WTC11 (cell line): ENCODE measurements around the gene SND1.
A peak's percentile ranks its signal among the peaks of the same experiment; 100 is the strongest.
"Not testable (repeated sequence)": the region's sequence is repeated elsewhere in the genome, so short reads cannot be mapped to it uniquely, and the experiment has no call there.

Source experiments
- FOXJ3 ChIP-seq: sonication (generic); formaldehyde crosslinking; IDR thresholded peaks from 2 replicates; pipeline ENCODE4 v1.9.0; 2021; ENCODE audit warnings: missing genetic modification reagents, mild to moderate bottlenecking, borderline replicate concordance
- NR3C1 ChIP-seq: sonication (generic); formaldehyde crosslinking; conservative IDR thresholded peaks from 2 replicates; pipeline ENCODE4 v1.8.1; 2023; ENCODE audit warnings: low read depth, mild to moderate bottlenecking, missing genetic modification reagents
- SMAD4 ChIP-seq: sonication (generic); formaldehyde crosslinking; IDR thresholded peaks from 2 replicates; pipeline ENCODE4 v1.8.0; 2022; ENCODE audit warnings: mild to moderate bottlenecking, missing genetic modification reagents
- SP1 ChIP-seq: sonication (generic); formaldehyde crosslinking; conservative IDR thresholded peaks from 2 replicates; pipeline ENCODE4 v1.8.1; 2022; ENCODE audit warnings: missing genetic modification reagents
- ZNF121 ChIP-seq: sonication (generic); formaldehyde crosslinking; IDR thresholded peaks from 2 replicates; pipeline ENCODE4 v1.8.0; 2023; ENCODE audit warnings: missing genetic modification reagents
- ZNF317 ChIP-seq: sonication (generic); formaldehyde crosslinking; IDR thresholded peaks from 2 replicates; pipeline ENCODE4 v1.8.1; 2023; ENCODE audit warnings: low read depth, mild to moderate bottlenecking, moderate library complexity, missing genetic modification reagents, borderline replicate concordance
- TF ChIP-seq, protein P1 (sequence below): sonication (generic); formaldehyde crosslinking; IDR thresholded peaks from 2 replicates; pipeline ENCODE4 v1.8.0; 2022; ENCODE audit warnings: mild to moderate bottlenecking, missing genetic modification reagents
- TF ChIP-seq, protein P2 (sequence below): sonication (generic); formaldehyde crosslinking; IDR thresholded peaks from 2 replicates; pipeline ENCODE4 v1.8.1; 2023; ENCODE audit warnings: mild to moderate bottlenecking, missing genetic modification reagents, moderate library complexity
- TF ChIP-seq, protein P3 (sequence below): sonication (generic); formaldehyde crosslinking; conservative IDR thresholded peaks from 2 replicates; pipeline ENCODE4 v1.8.1; 2022; ENCODE audit warnings: mild to moderate bottlenecking, missing genetic modification reagents
- TF ChIP-seq, protein P4 (sequence below): fragments of 200-600 bp; IDR thresholded peaks from 2 replicates; pipeline ENCODE4 v1.8.0; 2022; ENCODE audit warnings: antibody characterized with exemption
- TF ChIP-seq, protein P5 (sequence below): sonication (generic); formaldehyde crosslinking; IDR thresholded peaks from 2 replicates; pipeline ENCODE4 v1.8.1; 2023; ENCODE audit warnings: mild to moderate bottlenecking, missing genetic modification reagents, moderate library complexity
- TF ChIP-seq, protein P6 (sequence below): sonication (generic); formaldehyde crosslinking; IDR thresholded peaks from 2 replicates; pipeline ENCODE4 v1.8.0; 2022; ENCODE audit warnings: mild to moderate bottlenecking, missing genetic modification reagents
- TF ChIP-seq, protein P7 (sequence below): sonication (generic); formaldehyde crosslinking; IDR thresholded peaks from 2 replicates; pipeline ENCODE4 v1.8.0; 2022; ENCODE audit warnings: mild to moderate bottlenecking, missing genetic modification reagents
- TF ChIP-seq, protein P8 (sequence below): sonication (generic); formaldehyde crosslinking; IDR thresholded peaks from 2 replicates; pipeline ENCODE4 v1.8.0; 2022; ENCODE audit warnings: mild to moderate bottlenecking, missing genetic modification reagents

DNA sequence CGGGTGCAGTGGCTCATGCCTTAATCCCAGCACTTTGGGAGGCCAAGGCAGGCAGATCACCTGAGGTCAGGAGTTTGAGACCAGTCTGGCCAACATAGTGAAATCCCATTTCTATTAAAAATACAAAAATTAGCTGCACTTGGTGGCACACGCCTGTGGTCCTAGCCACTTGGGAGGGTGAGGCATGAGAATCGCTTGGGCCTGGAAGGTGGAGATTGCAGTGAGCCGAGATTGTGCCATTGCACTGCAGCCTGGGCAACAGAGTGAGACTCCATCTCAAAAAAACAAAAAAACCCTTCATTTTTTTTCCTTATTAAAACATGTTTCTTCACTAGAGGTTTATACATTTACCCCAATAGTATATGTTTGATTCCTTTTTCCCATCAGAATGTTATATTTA lies 22.9 kb downstream of the SND1 start:
- TF ChIP-seq, protein P1, sequence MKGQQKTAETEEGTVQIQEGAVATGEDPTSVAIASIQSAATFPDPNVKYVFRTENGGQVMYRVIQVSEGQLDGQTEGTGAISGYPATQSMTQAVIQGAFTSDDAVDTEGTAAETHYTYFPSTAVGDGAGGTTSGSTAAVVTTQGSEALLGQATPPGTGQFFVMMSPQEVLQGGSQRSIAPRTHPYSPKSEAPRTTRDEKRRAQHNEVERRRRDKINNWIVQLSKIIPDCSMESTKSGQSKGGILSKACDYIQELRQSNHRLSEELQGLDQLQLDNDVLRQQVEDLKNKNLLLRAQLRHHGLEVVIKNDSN: not testable (repeated sequence)
- TF ChIP-seq, protein P2, sequence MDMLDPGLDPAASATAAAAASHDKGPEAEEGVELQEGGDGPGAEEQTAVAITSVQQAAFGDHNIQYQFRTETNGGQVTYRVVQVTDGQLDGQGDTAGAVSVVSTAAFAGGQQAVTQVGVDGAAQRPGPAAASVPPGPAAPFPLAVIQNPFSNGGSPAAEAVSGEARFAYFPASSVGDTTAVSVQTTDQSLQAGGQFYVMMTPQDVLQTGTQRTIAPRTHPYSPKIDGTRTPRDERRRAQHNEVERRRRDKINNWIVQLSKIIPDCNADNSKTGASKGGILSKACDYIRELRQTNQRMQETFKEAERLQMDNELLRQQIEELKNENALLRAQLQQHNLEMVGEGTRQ (CRISPR knock-in tag): not testable (repeated sequence)
- TF ChIP-seq, protein P3, sequence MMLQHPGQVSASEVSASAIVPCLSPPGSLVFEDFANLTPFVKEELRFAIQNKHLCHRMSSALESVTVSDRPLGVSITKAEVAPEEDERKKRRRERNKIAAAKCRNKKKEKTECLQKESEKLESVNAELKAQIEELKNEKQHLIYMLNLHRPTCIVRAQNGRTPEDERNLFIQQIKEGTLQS (CRISPR knock-in tag): not testable (repeated sequence)
- TF ChIP-seq, protein P4, sequence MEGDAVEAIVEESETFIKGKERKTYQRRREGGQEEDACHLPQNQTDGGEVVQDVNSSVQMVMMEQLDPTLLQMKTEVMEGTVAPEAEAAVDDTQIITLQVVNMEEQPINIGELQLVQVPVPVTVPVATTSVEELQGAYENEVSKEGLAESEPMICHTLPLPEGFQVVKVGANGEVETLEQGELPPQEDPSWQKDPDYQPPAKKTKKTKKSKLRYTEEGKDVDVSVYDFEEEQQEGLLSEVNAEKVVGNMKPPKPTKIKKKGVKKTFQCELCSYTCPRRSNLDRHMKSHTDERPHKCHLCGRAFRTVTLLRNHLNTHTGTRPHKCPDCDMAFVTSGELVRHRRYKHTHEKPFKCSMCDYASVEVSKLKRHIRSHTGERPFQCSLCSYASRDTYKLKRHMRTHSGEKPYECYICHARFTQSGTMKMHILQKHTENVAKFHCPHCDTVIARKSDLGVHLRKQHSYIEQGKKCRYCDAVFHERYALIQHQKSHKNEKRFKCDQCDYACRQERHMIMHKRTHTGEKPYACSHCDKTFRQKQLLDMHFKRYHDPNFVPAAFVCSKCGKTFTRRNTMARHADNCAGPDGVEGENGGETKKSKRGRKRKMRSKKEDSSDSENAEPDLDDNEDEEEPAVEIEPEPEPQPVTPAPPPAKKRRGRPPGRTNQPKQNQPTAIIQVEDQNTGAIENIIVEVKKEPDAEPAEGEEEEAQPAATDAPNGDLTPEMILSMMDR: not testable (repeated sequence)
- TF ChIP-seq, protein P5, sequence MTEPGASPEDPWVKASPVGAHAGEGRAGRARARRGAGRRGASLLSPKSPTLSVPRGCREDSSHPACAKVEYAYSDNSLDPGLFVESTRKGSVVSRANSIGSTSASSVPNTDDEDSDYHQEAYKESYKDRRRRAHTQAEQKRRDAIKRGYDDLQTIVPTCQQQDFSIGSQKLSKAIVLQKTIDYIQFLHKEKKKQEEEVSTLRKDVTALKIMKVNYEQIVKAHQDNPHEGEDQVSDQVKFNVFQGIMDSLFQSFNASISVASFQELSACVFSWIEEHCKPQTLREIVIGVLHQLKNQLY (CRISPR knock-in tag): not testable (repeated sequence)
- TF ChIP-seq ZNF121: peak; percentile 88
- TF ChIP-seq, protein P6, sequence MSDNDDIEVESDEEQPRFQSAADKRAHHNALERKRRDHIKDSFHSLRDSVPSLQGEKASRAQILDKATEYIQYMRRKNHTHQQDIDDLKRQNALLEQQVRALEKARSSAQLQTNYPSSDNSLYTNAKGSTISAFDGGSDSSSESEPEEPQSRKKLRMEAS: not testable (repeated sequence)
- TF ChIP-seq, protein P7, sequence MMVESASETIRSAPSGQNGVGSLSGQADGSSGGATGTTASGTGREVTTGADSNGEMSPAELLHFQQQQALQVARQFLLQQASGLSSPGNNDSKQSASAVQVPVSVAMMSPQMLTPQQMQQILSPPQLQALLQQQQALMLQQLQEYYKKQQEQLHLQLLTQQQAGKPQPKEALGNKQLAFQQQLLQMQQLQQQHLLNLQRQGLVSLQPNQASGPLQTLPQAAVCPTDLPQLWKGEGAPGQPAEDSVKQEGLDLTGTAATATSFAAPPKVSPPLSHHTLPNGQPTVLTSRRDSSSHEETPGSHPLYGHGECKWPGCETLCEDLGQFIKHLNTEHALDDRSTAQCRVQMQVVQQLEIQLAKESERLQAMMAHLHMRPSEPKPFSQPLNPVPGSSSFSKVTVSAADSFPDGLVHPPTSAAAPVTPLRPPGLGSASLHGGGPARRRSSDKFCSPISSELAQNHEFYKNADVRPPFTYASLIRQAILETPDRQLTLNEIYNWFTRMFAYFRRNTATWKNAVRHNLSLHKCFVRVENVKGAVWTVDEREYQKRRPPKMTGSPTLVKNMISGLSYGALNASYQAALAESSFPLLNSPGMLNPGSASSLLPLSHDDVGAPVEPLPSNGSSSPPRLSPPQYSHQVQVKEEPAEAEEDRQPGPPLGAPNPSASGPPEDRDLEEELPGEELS (CRISPR knock-in tag): not testable (repeated sequence)
- not testable (repeated sequence) for TF ChIP-seq FOXJ3, NR3C1, ZNF317, SMAD4, SP1 (CRISPR knock-in tag)
- TF ChIP-seq, protein P8, sequence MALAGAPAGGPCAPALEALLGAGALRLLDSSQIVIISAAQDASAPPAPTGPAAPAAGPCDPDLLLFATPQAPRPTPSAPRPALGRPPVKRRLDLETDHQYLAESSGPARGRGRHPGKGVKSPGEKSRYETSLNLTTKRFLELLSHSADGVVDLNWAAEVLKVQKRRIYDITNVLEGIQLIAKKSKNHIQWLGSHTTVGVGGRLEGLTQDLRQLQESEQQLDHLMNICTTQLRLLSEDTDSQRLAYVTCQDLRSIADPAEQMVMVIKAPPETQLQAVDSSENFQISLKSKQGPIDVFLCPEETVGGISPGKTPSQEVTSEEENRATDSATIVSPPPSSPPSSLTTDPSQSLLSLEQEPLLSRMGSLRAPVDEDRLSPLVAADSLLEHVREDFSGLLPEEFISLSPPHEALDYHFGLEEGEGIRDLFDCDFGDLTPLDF (CRISPR knock-in tag): not testable (repeated sequence)
